SK-N-SH treated with all-trans-retinoic acid at 6 μM for 48 hours (cell line): ENCODE data around the gene TH.

Experiments used
- CREB5 ChIP-seq: fragments of 250-450 bp; sonication (Bioruptor Pico); IDR thresholded peaks from 2 replicates; pipeline ENCODE4 v1.5.1; 2020; ENCODE audit warnings: low read depth, mild to moderate bottlenecking, moderate library complexity
- ESRRG ChIP-seq: fragments of 250-450 bp; sonication (Bioruptor Pico); IDR thresholded peaks from 2 replicates; pipeline ENCODE4 v1.6.1; 2021; ENCODE audit warnings: mild to moderate bottlenecking
- PATZ1 ChIP-seq: fragments of 250-450 bp; sonication (Bioruptor Pico); IDR thresholded peaks from 2 replicates; pipeline ENCODE4 v1.8.0; 2020; ENCODE audit warnings: mild to moderate bottlenecking, moderate library complexity, borderline replicate concordance

- TF ChIP-seq CREB5 (CRISPR knock-in tag) (no peak), PATZ1 (CRISPR knock-in tag) (no peak), ESRRG (CRISPR knock-in tag) (no peak)
Measured at GRCh38 chr11:2185324-2186085, 13.9 kb upstream of the TH start.
